Skeletal muscle satellite cell (primary cell): ENCODE results near the gene EXOC6B.

Experiments used
- H3K27me3 ChIP-seq: 2 replicates; pipeline ENCODE4 v1.7.0; 2013; ENCODE audit warnings: low read length; ENCODE audit not compliant: control insufficient read depth, insufficient read depth
- H3K36me3 ChIP-seq: 2 replicates; pipeline ENCODE4 v1.7.0; 2013; ENCODE audit warnings: mild to moderate bottlenecking, control low read depth, low read length; ENCODE audit not compliant: insufficient read depth
- H3K4me1 ChIP-seq: 2 replicates; pipeline ENCODE4 v1.7.0; 2013; ENCODE audit warnings: low read length; ENCODE audit not compliant: control insufficient read depth, insufficient read depth
- H3K4me2 ChIP-seq: 2 replicates; pipeline ENCODE4 v1.7.0; 2013; ENCODE audit warnings: mild to moderate bottlenecking, low read length
- H3K4me3 ChIP-seq: 2 replicates; pipeline ENCODE4 v1.7.0; 2013; ENCODE audit warnings: low read length
- H3K9ac ChIP-seq: 2 replicates; pipeline ENCODE4 v1.7.0; 2013; ENCODE audit warnings: mild to moderate bottlenecking, low read depth, low read length, moderate library complexity
- H3K9me3 ChIP-seq: replicated peaks from 2 replicates; pipeline ENCODE4 v1.7.0; 2013; ENCODE audit warnings: mild to moderate bottlenecking, control low read depth, low read length

The EXOC6B gene

GRCh38 chr2:72191441-72191840 lies 634.4 kb downstream of the EXOC6B start:
- no peaks in the 10 kb centered on the region for H3K9me3 ChIP-seq
- no peak overlapping the region for H3K4me2 ChIP-seq
- H3K4me1 ChIP-seq, result no peaks in the 10 kb centered on the region
- no peak overlapping the region for H3K9ac ChIP-seq
- no peak overlapping the region for H3K4me3 ChIP-seq
- no peaks in the 10 kb centered on the region for H3K36me3 ChIP-seq
- no peaks in the 10 kb centered on the region for H3K27me3 ChIP-seq

GRCh38 chr2:72185206-72185605 lies 640.6 kb downstream of the EXOC6B start:
- Histone ChIP-seq H3K4me2 (no peak overlapping the region), H3K27me3 (no peaks in the 10 kb centered on the region), H3K9ac (no peak overlapping the region), H3K36me3 (no peaks in the 10 kb centered on the region), H3K4me1 (no peaks in the 10 kb centered on the region), H3K9me3 (no peaks in the 10 kb centered on the region), H3K4me3 (no peak overlapping the region)

GRCh38 chr2:72183466-72183865 lies 642.4 kb downstream of the EXOC6B start:
- Histone ChIP-seq H3K4me2 (no peak overlapping the region), H3K27me3 (no peaks in the 10 kb centered on the region), H3K4me3 (no peak overlapping the region)

GRCh38 chr2:72183016-72183415 lies 642.8 kb downstream of the EXOC6B start:
- H3K9ac ChIP-seq, result no peak overlapping the region
- no peaks in the 10 kb centered on the region for H3K27me3 ChIP-seq
- H3K36me3 ChIP-seq, result peaks cover 4% of the 10 kb centered on the region
- no peak overlapping the region for H3K4me3 ChIP-seq
- no peaks in the 10 kb centered on the region for H3K9me3 ChIP-seq
- H3K4me2 ChIP-seq, result no peak overlapping the region
- no peaks in the 10 kb centered on the region for H3K4me1 ChIP-seq

More at GRCh38 chr2:72183466-72183865, 642.4 kb downstream of the EXOC6B start:
- Histone ChIP-seq H3K9me3 (no peaks in the 10 kb centered on the region), H3K9ac (no peak overlapping the region), H3K4me1 (no peaks in the 10 kb centered on the region), H3K36me3 (peaks cover 4% of the 10 kb centered on the region)

GRCh38 chr2:72182547-72182946 lies 643.3 kb downstream of the EXOC6B start:
- Histone ChIP-seq H3K27me3 (no peaks in the 10 kb centered on the region), H3K4me2 (no peak overlapping the region), H3K9me3 (no peaks in the 10 kb centered on the region), H3K36me3 (peaks cover 4% of the 10 kb centered on the region), H3K9ac (no peak overlapping the region), H3K4me3 (no peak overlapping the region), H3K4me1 (no peaks in the 10 kb centered on the region)

GRCh38 chr2:72181616-72182015 lies 644.2 kb downstream of the EXOC6B start:
- Histone ChIP-seq H3K36me3 (peaks cover 9% of the 10 kb centered on the region), H3K4me3 (no peak overlapping the region), H3K9ac (no peak overlapping the region), H3K4me2 (no peak overlapping the region), H3K4me1 (no peaks in the 10 kb centered on the region), H3K9me3 (no peaks in the 10 kb centered on the region), H3K27me3 (no peaks in the 10 kb centered on the region)

GRCh38 chr2:72180351-72180750 lies 645.5 kb downstream of the EXOC6B start:
- Histone ChIP-seq H3K9me3 (no peaks in the 10 kb centered on the region), H3K4me1 (no peaks in the 10 kb centered on the region), H3K4me3 (no peak overlapping the region), H3K4me2 (no peak overlapping the region), H3K9ac (no peak overlapping the region), H3K27me3 (no peaks in the 10 kb centered on the region), H3K36me3 (peaks cover 9% of the 10 kb centered on the region)

GRCh38 chr2:72178551-72178950 lies 647.3 kb downstream of the EXOC6B start:
- Histone ChIP-seq H3K36me3 (peaks cover 9% of the 10 kb centered on the region), H3K4me2 (no peak overlapping the region), H3K9ac (no peak overlapping the region), H3K4me3 (no peak overlapping the region), H3K9me3 (no peaks in the 10 kb centered on the region), H3K4me1 (no peaks in the 10 kb centered on the region), H3K27me3 (no peaks in the 10 kb centered on the region)

- no peaks in the 10 kb centered on the region for H3K9me3 ChIP-seq
- H3K9ac ChIP-seq, result no peak overlapping the region
- H3K27me3 ChIP-seq, result no peaks in the 10 kb centered on the region
- no peaks in the 10 kb centered on the region for H3K4me1 ChIP-seq
- peaks cover 9% of the 10 kb centered on the region for H3K36me3 ChIP-seq
- no peak overlapping the region for H3K4me2 ChIP-seq
- H3K4me3 ChIP-seq, result no peak overlapping the region
Observed at GRCh38 chr2:72176281-72176680, 649.6 kb downstream of the EXOC6B start.

- Histone ChIP-seq H3K9ac (no peak overlapping the region), H3K4me3 (no peak overlapping the region), H3K27me3 (no peaks in the 10 kb centered on the region), H3K9me3 (no peaks in the 10 kb centered on the region), H3K36me3 (peaks cover 9% of the 10 kb centered on the region), H3K4me2 (no peak overlapping the region), H3K4me1 (no peaks in the 10 kb centered on the region)
Observed at GRCh38 chr2:72175636-72176035, 650.2 kb downstream of the EXOC6B start.

- Histone ChIP-seq H3K4me1 (no peaks in the 10 kb centered on the region), H3K4me3 (no peak overlapping the region), H3K36me3 (peaks cover 7% of the 10 kb centered on the region), H3K4me2 (no peak overlapping the region), H3K27me3 (no peaks in the 10 kb centered on the region), H3K9ac (no peak overlapping the region), H3K9me3 (no peaks in the 10 kb centered on the region)
Observed at GRCh38 chr2:72173640-72174321, 652.1 kb downstream of the EXOC6B start.

- H3K9me3 ChIP-seq, result no peaks in the 10 kb centered on the region
- no peak overlapping the region for H3K4me3 ChIP-seq
- no peak overlapping the region for H3K4me2 ChIP-seq
- no peak overlapping the region for H3K9ac ChIP-seq
- H3K36me3 ChIP-seq, result peaks cover 5% of the 10 kb centered on the region
- no peaks in the 10 kb centered on the region for H3K27me3 ChIP-seq
- H3K4me1 ChIP-seq, result no peaks in the 10 kb centered on the region
Observed at GRCh38 chr2:72172478-72172877, 653.4 kb downstream of the EXOC6B start.
